Right forelimb (tissue), 1 donor: ENCODE data around the gene FAM174B.
"Not testable (repeated sequence)": the region's sequence is repeated elsewhere in the genome, so short reads cannot be mapped to it uniquely, and the experiment has no call there.

Source experiments
- DNase-seq: peaks from one replicate; pipeline ENCODE4 v3.0.0-alpha.2; 2018

Gene FAM174B

GRCh38 chr15:92617549-92618520, 37.7 kb downstream of the FAM174B start:
- DNase-seq, result peak; percentile 73

DNA sequence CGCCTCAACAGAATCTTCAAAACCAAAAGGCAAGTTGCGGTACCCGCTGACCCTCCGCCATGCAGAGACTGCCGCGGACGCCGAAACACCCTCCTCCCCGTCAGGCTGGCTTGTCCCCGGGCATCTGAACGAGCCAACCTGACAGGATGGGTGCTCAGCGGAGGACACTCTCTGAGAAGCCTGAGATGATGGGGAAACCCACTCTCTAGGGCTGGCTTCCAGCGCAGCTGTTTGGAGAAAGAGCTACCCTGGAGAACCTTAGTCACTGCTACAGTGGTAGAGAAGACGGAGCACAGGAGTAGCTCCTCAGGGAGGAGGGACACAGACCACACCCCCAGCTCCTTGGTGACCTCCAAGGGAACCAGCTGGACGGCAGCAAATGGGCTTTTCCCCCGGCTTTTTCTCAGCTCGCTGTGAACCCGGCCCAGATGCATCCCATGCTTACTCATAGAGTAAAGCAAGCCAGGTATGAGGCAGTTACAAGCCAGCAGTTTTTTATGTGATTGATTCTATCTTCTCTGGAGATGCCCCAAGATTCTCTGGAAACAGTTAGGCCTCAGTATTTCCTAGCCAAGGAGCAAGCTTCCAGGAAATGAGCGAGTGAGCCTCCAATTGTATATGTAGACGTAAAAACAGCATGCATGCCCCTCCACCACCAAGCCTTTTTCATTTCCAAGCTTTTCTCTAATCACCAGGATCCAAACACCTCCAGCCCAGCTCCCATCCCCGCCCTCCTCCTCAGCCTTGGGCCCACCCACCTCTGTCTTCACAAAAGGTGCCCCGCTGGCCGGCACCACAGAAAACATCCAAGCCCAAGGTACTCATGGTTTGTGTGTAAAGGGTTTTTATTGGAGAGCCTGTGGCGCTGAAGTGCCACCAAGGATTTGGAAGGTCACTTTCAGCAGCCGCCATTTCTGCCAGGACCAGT, 38.7 kb downstream of the FAM174B start:
- DNase-seq, result peak; percentile 65

DNA sequence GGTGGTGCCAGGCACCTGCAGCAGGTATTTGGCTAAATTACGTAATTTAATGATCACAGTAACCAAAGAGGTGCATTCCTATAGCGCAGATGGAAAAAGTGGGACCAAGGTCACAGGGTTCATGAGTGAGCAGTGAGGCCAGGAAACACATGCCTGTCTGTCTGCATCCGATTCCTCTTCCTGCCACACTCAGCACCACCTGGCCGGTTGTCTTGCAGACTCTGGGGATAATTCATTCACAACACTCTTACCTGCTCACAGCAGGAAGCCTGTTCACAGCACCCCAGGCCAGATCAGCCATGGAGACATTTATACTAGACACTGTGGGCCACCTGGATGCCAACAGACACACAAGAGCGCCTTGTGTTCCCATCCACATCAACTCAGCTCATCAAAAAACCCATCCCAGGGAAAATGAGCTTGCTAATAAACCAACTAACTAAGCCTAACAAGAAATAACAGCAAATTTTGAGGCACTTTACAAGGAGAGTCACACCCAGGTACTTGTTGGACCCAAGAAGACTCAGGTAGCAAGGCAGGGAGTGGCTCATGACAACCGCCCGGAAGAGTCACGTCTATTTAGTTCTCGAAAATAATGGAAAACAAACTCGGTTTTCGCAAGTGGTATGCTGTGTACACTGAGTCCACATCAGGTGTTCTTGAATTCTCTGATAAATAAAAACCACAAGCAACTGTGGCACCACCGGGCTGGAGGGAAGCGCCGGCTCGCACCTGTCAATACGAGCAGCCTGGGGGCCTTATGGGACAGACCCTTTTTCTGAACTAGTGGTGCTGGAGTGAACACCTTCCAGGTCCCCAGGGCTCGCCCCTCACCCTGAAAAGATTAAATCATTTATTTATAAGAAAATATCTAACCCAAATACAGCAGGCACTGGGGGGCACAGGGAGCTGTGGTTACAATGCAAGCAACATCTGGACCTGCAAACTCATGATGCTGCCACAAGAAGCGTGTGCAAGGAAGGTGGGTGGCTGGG, 40.5 kb downstream of the FAM174B start:
- peak; percentile 33 for DNase-seq

- no peak for DNase-seq
Observed at GRCh38 chr15:92614301-92614700, 41.3 kb downstream of the FAM174B start.

- no peak for DNase-seq
Observed at GRCh38 chr15:92613841-92614240, 41.7 kb downstream of the FAM174B start.

GRCh38 chr15:92612891-92613290, 42.7 kb downstream of the FAM174B start:
- no peak for DNase-seq

- DNase-seq, result peak; percentile 29
Observed at GRCh38 chr15:92611995-92612745, 43.4 kb downstream of the FAM174B start.

- no peak for DNase-seq
Observed at GRCh38 chr15:92611150-92611549, 44.4 kb downstream of the FAM174B start.

DNA sequence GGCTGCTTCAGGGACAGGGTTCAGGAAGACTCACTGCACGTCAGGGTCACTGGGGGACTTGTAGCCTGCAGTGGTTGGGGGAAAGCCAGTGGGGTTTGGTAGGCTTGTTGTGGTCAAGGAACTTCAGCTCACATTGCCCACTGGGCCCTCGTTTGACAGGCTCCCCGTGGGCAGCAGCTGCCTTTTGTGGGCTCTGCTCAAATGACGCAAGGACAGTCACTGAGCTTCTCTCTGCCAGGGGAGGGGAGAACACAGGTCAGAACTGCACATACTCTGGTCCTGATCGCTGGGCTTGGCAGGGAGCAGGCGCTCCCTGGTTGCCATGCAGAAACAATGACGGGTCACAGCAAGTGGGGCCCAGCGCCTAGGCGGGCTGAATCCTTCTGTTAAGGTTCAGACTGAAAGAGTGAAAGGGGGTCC, 45.5 kb downstream of the FAM174B start:
- peak; percentile 33 for DNase-seq

GRCh38 chr15:92608866-92609700, 46.5 kb downstream of the FAM174B start:
- peak; percentile 34 for DNase-seq

GRCh38 chr15:92606836-92607150, 48.8 kb downstream of the FAM174B start:
- not testable (repeated sequence) for DNase-seq

- no peak for DNase-seq
Observed at GRCh38 chr15:92606126-92606835, 49.3 kb downstream of the FAM174B start.

- no peak for DNase-seq
Observed at GRCh38 chr15:92605225-92605944, 50.2 kb downstream of the FAM174B start.

DNA sequence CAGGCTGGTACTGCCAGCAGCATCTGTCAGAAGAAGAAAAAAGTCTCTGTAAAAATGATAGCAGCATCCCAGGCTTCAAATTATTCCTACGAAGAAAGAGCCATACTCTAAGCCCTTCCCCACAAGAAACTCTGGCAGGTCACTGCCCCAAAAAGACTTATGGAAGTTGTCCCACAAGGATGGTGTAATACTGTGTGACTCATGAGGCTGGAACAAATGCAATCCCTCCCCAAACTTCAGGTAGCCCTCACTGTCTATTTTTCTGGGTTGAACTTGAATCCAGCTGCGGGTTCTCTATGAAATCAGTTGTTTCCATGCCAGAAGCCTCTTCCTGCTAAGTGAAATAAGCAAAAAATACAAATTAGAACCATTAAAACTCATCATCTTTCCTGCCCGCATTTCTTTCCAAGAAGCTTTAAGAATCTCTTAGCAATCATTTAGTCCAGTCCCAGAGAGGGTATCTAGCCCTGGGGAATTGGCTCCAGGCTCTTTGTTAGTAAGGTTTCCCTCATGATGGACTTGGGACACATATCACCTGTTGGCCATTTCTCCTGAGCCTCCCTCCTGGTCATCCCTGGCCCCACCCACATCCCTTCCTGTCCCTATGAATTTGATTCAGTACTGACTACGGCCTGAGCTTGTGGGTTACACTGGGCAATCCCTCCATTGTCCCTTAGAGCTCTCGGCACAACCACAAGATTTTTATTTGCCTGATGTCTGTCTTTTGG, 51.7 kb downstream of the FAM174B start:
- no peak for DNase-seq

- DNase-seq, result no peak
Observed at GRCh38 chr15:92603278-92603677, 52.3 kb downstream of the FAM174B start.

DNA sequence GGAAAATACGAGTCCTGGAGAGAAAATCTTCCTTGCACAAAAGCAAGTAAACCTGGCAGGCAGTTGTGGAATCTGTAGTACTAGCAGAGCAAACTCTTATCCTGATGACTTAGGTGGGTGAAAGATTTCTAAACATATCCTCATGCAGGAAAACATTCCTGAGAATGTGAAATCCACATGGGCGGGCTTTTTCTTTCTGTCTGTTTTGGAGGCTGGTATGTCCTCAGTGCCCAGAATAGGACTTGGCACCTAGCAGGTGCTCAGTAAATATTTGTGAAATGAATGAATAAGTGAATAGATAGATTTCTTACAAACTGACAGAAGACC, 53.3 kb downstream of the FAM174B start:
- DNase-seq, result no peak

DNA sequence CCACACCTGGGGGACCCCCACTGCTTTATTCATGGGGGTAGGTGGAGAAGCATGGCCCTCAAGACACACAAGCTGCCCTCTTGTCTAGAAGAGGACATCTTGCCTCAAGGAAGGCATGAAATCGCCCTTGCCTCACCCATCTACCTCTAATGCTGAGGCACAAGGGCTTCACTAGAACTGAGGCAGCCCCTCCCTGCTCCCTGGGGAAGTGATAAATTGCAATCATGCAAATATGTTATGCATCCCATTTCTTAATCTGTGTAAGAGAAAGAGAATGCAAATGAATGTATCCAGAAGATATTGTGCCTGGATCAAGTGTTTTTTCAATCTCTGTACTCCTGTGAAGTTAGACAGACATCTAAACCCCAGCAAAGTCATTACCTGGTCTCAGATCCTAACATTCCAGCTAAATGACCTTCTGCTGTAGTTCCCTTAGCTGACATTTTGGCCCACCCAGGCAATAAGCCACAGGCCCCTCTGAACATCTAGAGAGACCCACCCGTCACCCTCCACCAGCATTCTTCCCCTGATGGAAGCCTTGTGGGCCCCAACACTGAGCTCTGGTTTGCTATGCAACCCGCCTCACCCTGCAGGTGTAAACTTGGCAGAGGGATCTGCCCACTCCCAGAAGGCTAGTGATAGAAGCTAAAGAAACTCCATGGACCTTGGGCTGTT, 53.8 kb downstream of the FAM174B start:
- no peak for DNase-seq

DNA sequence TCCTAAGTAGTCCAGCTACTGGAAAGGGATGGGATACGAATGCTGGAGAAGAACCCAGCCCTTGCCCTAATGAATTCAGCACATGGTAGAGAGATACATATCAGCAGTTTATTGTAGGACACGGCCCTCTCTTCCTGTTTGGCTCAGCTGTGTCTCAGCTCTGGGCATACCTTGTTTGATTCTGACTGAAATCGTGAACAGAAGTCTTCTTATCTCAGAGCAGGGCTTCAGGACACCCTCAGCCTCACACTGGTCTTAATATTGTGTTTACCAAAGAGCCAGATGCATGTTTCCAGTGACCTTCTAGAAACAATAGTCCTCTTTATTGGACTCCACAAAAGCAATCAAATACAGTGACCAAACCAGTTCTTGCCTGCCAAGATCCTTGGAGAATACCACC, 54.7 kb downstream of the FAM174B start:
- DNase-seq, result no peak
